HuH-7 (cell line): Measurements from ENCODE around the gene LDLRAP1.
A peak's percentile ranks its signal among the peaks of the same experiment; 100 is the strongest.
"Not testable (repeated sequence)": the region's sequence is repeated elsewhere in the genome, so short reads cannot be mapped to it uniquely, and the experiment has no call there.

Experiments used
- DNase-seq: peaks from one replicate; pipeline ENCODE4 v3.0.0; 2011; ENCODE audit warnings: low spot score

Gene LDLRAP1

GRCh38 chr1:25577134-25577920 lies 33.9 kb downstream of the LDLRAP1 start:
- DNase-seq = no peak

GRCh38 chr1:25579292-25580252 lies 36.2 kb downstream of the LDLRAP1 start:
- DNase-seq = no peak

GRCh38 chr1:25580927-25581326 lies 37.5 kb downstream of the LDLRAP1 start:
- no peak for DNase-seq

DNA sequence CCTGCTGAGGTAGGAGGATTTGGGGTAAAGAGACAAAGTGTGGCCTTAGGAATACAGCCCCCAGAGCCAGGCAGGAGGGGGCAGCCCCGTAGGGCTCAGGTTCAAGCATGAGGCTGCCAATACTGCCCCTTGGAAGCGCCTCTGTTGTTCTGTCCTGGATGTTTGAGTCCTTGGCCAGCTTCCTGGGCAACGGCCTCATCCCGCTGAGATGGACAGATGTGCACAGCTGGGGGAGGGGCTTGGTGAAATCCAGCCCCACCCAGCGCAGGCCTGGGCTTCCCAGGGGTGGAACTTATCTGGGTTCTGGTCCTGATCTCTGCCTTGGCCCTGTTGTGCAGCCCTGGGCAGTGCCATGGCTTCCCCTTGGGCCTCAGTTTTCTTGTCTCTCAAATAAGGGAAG lies 38.4 kb downstream of the LDLRAP1 start:
- no peak for DNase-seq

DNA sequence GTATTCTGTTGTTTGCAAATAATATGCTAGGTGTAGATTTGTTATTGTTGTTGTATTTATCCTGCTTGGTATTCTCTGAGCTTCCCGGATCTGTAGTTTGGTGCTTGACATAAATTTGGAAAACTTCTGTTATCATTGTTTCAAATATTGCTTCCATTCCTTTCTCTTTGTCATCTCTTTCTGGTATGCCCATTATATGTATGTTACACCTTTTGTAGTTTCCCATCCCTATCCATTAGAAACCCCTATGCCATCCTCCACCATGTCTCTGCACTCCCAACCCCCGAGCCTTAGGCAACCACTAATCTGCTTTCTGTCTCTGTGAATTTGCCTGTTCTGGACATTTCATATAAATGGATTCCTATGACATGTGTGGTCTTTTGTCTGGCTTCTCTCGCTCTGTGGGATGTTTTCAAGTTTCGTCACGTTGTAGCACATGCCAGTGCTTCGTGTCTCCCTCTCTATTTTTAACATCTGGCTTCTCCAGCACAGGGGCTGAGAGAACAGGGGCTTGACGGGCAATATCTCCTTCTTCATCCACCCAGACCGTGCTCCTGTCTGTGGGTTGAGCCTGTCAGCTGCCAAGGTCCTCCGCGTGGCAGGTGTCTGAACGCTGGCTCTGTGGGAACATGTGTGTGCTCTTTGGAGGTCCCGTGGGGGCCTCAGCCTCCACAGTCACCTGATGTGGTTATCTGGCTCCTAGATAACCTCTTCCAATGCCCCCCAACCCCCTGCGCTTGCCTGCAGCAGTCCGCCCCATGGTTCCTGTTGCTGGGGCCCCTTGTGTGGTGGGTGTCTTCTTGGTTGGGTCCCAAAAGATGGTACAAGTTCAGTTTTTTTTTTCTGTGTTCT lies 40.3 kb downstream of the LDLRAP1 start:
- DNase-seq = no peak

DNA sequence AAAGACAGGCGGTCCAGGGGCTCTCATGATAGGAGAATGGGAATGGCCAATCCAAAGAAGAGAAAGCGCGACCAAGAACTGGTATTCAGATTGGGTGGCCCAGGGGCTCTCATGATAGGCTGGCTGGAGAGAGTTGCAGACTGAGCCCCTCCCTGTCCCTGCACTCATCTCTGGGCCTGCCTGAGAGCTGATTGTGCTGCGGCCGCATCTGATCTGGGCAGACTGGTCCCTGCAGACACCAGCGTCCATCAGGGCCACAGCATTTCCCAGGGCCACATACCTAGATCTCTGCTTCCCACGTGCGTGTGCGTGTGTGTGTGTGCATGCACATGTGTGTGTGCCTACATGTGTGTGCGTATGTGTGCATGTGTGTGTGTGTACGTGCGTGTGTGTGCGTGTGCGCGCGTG lies 42.8 kb downstream of the LDLRAP1 start:
- DNase-seq = no peak

DNA sequence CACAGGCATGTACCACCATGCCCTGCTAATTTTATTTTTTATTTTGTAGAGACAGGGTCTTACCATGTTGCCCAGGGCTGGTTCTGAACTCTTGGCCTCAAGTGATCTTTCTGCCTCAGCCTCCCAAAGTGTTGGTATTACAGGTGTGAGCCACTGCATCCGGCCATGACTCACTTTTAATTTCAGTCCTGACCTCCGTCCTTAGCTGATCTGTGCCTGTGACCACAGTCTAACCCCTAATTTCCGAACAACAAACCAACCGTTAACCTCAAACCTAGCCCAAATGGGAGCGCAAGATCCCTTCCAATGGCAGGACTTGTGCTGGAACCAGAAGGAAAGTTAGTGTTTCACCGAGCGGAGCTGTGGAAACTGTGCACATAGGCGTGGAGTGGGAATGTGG lies 43.9 kb downstream of the LDLRAP1 start:
- no peak for DNase-seq

- DNase-seq = not testable (repeated sequence)
Measured at GRCh38 chr1:25588224-25588623, 44.8 kb downstream of the LDLRAP1 start.

DNA sequence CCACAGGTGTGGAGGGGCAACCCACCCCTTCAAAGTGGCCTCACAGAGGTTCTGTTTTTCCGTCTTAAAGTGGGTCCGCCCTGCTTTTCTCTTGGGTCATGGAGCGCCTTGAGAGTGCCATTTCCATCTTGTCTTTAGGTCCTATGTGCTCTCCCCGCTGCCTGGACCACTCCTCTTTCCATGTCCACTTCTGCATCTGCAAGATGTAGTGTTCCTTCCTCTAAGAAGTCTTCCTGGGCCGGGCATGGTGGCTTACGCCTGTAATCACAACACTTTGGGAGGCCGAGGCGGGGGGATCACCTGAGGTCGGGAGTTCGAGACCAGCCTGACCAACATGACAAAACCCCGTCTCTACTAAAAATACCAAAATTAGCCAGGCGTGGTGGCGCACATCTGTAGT lies 45.4 kb downstream of the LDLRAP1 start:
- DNase-seq = not testable (repeated sequence)

DNA sequence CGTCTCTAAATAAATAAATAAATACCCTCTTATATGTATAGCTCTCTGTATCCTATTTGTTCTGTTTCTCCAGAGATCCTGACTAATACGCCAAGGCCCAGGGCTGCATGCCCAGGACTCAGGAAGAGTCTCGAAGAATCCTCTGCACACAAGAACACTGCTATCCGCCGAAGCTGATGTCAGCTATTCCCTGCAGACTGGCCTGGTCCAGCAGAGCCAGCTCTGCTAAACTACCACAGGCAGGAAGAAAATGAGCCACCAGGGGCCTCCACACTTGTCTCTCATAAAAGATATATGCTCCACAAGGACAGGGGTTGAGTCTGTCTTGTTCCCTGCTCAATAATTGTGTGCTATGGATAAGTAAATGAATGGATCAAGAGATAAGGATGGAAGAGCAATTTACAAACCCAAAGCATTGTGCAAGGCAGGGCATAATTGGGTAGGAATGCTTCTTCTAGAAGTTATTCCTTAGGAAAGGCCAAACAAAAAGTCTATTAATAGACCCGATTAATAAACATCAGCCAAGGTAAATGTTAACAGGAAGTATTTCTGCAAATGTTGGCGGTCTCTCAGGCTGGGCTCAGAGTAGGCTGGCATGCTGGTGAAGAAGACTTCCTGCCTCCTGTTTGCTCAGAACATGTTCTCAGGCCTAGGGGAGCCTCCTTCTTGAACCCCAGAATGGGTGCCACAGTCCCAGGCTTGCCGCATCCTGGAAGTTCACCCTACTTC lies 46.9 kb downstream of the LDLRAP1 start:
- DNase-seq = no peak

- DNase-seq = no peak
Measured at GRCh38 chr1:25593861-25594260, 50.5 kb downstream of the LDLRAP1 start.

GRCh38 chr1:25594971-25595370 lies 51.6 kb downstream of the LDLRAP1 start:
- no peak for DNase-seq

DNA sequence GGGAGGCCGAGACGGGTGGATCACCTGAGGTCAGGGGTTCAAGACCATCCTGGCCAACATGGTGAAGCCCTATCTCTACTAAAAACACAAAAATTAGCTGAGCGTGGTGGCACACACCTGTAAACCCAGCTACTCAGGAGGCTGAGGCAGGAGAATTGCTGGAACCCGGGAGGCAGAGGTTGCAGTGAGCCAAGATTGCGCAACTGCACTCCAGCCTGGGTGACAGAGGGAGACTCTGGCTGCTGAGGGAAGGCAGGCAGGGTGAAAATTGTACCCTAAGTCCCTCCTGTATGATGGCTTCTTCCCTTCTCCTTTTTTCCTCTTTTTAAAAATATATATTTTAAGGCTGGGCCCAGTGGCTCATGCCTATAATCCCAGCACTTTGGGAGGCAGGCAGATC lies 53.2 kb downstream of the LDLRAP1 start:
- not testable (repeated sequence) for DNase-seq

- DNase-seq = no peak
Measured at GRCh38 chr1:25598879-25599278, 55.5 kb downstream of the LDLRAP1 start.

DNA sequence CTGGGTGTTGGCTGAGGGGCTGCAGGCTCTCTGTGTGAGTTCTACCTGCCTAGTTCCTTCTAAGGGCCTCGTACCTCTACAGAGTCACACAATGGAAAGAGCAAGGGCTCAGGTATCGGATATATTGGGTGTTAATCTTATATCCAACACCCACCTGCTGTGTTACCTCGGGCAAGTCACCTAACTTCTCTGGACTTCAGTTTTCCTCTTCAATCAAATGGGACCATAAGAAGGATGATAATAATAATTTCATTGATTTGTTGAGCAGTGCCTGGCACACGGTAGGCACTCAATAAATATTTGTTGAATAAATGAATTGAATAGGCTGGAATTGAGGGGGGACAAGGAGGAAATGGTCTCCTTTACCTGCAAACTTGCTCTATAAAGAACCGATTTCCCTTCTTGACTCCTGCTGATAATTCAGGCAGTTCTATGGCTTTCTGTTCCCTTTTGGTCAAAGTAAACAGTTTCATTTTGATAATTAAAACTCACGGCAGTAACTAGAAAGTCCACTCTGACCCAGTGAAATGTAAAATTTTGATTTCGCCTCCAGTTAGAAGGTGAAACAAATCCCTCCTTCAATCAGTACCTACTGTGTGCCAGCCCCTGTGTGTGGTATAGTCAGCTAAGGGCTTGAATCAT lies 56.7 kb downstream of the LDLRAP1 start:
- no peak for DNase-seq

GRCh38 chr1:25600971-25601699 lies 57.7 kb downstream of the LDLRAP1 start:
- DNase-seq = peak; percentile 45

DNA sequence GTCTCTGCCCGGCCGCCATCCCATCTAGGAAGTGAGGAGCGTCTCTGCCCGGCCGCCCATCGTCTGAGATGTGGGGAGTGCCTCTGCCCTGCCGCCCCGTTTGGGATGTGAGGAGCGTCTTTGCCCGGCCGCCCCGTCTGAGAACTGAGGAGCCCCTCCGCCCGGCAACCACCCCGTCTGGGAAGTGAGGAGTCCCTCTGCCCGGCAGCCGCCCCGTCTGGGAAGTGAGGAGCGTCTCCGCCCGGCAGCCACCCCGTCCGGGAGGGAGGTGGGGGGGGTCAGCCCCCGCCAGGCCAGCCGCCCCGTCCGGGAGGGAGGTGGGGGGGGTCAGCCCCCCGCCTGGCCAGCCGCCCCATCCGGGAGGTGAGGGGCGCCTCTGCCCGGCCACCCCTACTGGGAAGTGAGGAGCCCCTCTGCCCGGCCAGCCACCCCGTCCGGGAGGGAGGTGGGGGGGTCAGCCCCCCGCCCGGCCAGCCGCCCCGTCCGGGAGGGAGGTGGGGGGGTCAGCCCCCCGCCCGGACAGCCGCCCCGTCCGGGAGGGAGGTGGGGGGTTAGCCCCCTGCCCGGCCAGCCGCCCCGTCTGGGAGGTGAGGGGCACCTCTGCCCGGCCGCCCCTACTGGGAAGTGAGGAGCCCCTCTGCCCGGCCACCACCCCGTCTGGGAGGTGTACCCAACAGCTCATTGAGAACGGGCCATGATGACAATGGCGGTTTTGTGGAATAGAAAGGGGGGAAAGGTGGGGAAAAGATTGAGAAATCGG lies 60.6 kb downstream of the LDLRAP1 start:
- DNase-seq = not testable (repeated sequence)

DNA sequence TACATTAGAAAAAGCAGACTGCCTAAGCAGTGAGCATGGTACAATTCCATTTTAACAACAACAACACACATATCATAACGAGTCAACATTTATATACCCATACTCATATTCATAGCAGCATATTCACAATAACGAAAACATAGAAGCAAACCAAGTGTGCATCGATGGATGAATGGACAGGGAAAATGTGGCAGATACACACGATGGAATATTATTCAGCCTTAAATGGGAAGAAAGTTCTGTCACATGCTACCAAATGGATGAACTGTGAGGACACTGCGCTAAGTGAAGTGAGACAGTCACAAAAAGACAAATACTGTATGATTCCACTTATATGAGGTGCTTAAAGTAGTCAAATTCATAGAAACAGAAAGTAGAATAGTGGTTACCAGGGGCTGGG lies 63.7 kb downstream of the LDLRAP1 start:
- DNase-seq = no peak

DNA sequence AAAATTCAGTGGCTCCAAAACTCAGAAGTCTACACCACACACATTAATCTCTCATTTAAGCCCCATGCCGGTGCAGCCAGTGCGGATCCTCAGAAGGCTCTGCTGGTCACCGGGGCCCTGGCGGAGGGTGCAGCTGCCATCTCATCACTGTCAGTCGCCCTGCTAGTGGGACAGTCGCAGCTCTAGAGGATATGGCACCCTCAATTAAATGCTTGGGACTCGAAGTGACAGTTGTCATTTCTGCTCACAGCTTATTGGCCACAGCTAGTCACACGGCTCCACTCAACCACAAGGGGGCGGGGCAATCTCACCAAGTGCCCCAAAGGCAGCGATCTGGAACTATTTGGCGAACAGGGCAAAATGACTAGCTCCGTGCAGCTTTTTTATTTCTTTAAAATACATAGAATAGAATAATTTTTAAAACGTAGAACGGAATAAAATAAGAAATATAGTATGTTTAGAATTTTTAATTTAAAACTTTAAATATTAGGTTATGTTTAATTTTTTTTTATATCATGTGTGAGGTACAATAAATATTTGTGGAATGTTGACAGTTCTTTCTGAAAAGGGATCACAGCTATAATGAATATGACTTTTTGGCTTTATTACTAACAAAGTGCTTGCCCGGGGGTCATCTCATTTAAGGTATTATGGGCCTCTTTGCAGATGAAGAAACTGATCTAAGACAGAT lies 65.2 kb downstream of the LDLRAP1 start:
- DNase-seq = peak; percentile 89
